GM18519 (cell line): Measurements from ENCODE around the gene NR1D1.
A peak's percentile ranks its signal among the peaks of the same experiment; 100 is the strongest.
"Not testable (repeated sequence)": the region's sequence is repeated elsewhere in the genome, so short reads cannot be mapped to it uniquely, and the experiment has no call there.

Experiments
- ATAC-seq: cut with Tn5 transposase; IDR thresholded peaks from one replicate; pipeline ENCODE4 v1.9.1; 2021; ENCODE audit warnings: mild to moderate bottlenecking, moderate library complexity; ENCODE audit not compliant: unreplicated experiment, low FRiP score

Gene NR1D1

DNA sequence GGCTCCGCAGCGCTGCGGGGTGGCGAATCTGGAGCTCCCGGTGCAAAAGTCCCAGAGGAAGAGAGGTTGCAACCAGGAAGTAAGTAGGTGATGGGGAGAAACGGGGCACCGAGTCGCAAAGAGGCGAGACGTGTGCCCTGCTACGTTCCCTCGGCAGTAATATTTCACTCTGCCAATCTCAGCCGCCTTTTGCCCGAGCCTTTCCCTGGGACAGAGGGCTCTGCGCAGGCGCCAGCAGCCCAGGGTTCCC lies at the start of gene NR1D1:
Gene NR1D1, minus strand, starts transcription at position 171 of the 250 bp plus-strand sequence. CDS start 495 bp downstream, outside the sequence.
- no peak for ATAC-seq

GRCh38 chr17:40148527-40148926 lies 48.1 kb upstream of the NR1D1 start:
- no peak for ATAC-seq

- ATAC-seq: no peak
These were observed 45.1 kb upstream of the NR1D1 start for GRCh38 chr17:40145476-40145875.

DNA sequence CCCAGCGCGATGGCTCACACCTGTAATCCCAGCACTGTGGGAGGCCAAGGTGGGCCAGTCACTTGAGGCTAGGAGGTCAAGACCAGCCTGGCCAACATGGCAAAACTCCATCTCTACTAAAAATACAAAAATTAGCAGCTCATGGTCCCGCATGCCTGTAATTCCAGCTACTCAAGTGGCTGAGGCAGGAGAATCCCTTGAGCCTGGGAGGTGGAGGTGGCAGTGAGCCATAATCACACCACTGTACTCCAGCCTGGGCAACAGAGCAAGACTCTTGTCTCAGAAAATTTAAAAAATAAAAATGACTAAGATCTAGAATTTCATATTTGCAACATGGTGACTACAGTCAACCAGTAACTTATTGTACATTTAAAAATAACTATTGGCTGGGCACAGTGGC lies 42.8 kb upstream of the NR1D1 start:
- not testable (repeated sequence) for ATAC-seq

GRCh38 chr17:40139566-40140058 lies 39.2 kb upstream of the NR1D1 start:
- ATAC-seq: no peak

GRCh38 chr17:40135817-40136216 lies 35.4 kb upstream of the NR1D1 start:
- ATAC-seq: no peak

DNA sequence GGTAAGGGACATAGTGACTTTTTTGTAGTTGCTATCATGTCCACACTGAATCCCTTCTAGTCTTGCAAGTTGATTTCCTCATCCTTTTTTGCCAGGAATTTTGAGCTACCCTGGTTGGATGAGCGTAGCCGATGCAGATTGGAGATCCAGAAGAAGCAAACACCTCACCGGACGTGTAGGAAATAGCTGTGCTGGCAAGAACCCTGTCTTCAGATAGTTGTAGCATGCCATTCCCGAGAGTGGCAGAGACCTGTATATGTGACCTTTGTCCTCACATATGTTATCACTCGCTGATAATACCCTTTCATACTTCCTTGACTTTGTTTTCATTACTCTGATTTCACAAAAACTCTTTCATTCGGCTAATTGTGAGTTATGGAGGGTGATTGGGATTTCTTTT lies 33.8 kb upstream of the NR1D1 start:
- ATAC-seq: no peak

- no peak for ATAC-seq
These were observed 30.1 kb upstream of the NR1D1 start for GRCh38 chr17:40130352-40131042.

DNA sequence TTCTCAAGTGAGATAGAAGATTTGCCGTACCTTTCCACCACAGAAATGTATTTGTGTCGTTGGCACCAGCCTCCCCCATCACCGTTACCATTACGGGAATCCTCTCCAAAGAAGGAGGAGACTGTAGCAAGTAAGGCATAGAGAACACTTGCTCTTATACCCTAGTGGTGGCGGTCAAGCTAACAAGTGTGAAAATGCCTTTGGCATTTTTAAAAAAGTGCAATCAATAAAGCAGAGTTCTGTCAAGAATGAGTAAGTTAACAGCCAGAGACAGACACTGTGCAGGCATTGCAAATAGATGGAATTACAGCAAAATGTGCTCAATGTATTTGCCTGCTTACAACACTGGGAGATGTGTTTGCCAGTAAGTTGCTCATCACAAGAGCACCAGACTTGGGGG lies 29.1 kb upstream of the NR1D1 start:
- no peak for ATAC-seq

GRCh38 chr17:40124279-40125141 lies 24.1 kb upstream of the NR1D1 start:
- no peak for ATAC-seq

GRCh38 chr17:40123811-40124114 lies 23.4 kb upstream of the NR1D1 start:
- no peak for ATAC-seq

DNA sequence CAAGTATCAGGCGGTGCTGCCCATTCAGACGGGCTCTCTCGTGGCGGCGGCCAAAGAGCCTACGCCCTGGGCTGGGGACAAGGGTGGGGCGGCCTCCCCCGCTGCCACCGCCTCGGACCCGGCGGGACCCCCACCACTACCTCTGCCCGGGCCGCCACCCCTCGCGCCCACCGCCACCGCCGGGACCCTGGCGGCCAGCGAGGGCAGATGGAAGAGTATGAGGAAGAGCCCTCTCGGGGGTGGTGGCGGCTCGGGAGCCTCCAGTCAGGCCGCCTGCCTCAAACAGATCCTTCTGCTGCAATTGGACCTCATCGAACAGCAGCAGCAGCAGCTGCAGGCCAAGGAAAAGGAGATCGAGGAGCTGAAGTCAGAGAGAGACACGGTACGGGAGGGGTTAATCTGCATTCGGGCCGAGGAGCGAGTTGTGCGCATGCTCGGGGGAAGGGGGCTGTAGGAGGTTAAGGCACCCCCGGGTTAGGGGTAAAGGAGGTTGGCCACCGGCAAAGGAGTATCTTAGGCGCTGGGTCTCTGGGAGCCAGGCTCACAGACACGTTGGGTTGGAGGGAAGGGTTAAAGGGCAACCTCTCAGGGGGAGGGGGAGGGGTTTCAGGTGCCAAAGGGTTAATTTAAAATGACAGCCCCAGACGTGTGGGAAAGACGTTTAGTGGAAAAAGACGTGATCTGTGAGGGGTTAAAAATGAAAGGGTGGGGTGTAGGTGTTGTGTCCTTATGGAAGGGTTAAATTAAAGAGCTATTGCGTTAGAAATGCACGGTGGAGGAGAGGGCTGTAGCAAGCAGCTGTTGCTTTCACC lies 22.8 kb upstream of the NR1D1 start:
- ATAC-seq: no peak

DNA sequence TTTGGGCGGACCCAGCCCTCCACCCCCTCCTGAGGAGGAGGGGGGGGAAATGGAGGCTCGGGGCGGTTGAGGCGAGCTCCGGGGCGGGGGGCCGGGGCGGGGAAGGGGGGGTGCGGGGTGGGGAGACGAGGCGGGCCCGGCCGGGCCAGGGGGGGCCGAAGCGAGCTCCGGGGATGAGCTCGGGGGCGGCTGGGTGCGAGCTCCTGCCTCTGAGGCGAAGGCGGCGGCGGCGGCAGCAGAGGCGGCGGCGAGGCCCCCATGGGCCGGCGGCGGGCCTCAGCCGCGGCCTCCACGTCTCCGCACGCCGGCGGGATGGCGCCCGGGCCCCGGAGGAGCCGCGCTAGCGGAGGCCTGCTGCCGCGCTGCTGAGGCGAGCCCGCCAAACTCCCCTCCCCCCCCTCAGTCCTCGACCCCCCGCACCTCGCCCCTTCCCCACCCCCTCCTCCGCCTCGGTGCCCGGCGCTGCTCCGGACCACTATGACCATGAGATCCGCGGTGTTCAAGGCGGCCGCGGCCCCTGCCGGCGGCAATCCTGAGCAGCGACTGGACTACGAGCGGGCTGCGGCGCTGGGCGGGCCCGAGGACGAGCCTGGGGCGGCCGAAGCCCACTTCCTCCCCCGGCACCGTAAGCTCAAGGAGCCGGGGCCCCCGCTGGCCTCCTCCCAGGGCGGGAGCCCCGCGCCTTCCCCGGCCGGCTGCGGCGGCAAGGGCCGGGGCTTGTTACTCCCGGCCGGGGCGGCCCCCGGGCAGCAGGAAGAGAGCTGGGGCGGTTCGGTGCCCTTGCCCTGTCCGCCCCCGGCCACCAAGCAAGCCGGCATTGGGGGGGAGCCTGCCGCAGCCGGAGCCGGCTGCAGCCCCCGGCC lies 22.0 kb upstream of the NR1D1 start:
- no peak for ATAC-seq

- ATAC-seq: no peak
These were observed 21.1 kb upstream of the NR1D1 start, which contains the start of gene MSL1 for GRCh38 chr17:40121181-40122135. TSS of gene MSL1 (plus strand) at chr17:40121971. CDS start at chr17:40122613, 642 bp downstream.

DNA sequence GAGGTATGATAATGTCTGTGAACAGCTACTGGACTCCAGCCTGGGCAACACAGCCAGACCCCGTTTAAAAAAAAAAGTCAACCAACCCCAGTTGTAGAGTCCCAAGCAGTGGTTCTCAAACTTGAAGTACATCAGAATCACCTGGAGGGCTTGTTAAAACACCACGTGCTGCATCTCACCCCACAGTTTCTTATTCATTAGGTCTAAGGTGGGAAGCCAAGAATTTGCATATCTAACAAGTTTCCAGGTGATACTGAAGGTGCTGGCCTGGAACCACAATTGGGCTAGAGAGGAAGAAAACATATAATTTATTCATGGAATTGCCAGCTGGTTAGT lies 14.7 kb upstream of the NR1D1 start:
- no peak for ATAC-seq

DNA sequence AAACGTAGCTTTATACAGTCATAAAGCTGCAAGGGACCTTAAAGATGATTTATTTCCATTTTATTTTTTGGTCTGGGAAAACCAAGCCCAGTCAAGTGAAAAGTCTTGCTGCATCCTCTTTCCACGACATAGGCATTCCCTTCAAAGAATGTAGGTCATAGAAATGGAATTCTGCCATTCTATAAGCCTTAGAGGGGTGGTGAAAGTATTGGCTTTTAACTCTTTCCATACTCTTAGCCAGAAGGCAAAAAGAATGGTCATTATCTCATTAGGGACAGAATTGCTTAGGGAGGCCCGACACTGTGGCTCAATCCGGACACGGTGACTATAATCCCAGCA lies 13.5 kb upstream of the NR1D1 start:
- no peak for ATAC-seq

DNA sequence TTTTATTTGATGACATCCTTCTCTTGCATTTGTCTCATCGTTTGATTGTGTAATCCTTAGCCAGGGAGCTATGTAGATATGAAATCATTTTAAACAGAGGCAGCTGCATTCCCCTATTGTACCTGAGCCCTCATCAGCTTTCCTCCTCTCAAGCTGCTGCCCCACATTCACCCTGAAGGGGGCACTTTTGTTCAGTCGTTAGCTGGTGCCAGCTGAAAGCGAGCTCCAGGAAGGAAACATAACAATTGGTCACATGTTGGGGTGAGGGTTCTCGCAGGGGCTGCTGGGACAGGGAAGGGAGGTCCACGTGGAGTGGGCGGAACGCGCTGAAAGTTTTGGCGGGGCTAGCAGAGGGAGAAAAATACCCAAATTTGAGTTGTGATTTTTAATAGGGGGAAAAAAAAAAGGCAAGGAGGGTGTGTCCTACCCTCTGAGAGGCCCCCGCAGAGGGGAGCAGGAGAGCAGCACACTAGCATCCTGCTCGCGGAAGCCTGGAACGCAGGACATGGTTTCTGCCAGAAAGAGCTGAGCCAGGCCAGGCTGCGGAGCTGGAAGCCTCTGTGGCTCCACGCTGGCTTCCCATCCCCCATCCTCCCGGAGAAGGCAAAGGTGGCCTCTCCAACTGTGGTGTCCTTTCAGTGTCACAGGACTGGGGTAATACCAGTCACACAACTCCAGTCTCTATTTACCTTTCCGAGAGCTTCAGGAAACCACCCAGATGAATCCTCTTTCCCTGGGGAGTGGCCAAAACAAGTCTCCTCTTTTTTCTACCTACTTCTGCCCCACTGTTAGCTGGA lies 12.9 kb upstream of the NR1D1 start:
- peak; percentile 68 for ATAC-seq

GRCh38 chr17:40112718-40113109 lies 12.3 kb upstream of the NR1D1 start:
- no peak for ATAC-seq
